CD4-positive, alpha-beta T cell treated with Interleukin-4 for 1 hour (primary cell): ENCODE results near the gene ST7.
A peak's percentile ranks its signal among the peaks of the same experiment; 100 is the strongest.

Source experiments
- DNase-seq, 2 donors: peaks; one replicate each; pipeline ENCODE4 v3.0.0-alpha.2; 2020 to 2022

Gene ST7

GRCh38 chr7:116979430-116979829 lies 26.1 kb downstream of the ST7 start:
- DNase-seq = no peak

GRCh38 chr7:116980354-116980753 lies 27.1 kb downstream of the ST7 start:
- no peak for DNase-seq

- DNase-seq = no peak
Measured at GRCh38 chr7:116981939-116982338, 28.6 kb downstream of the ST7 start.

GRCh38 chr7:116984511-116984910 lies 31.2 kb downstream of the ST7 start:
- no peak for DNase-seq

- peak in 1 of 2 donors; percentile 58 for DNase-seq
Measured at GRCh38 chr7:116984917-116985316, 31.6 kb downstream of the ST7 start.

- DNase-seq = no peak
Measured at GRCh38 chr7:116985575-116985974, 32.3 kb downstream of the ST7 start.

GRCh38 chr7:116986611-116987565 lies 33.6 kb downstream of the ST7 start:
- no peak for DNase-seq

- peak in 1 of 2 donors; percentile 30 for DNase-seq
Measured at GRCh38 chr7:116988363-116988989, 35.2 kb downstream of the ST7 start.

- no peak for DNase-seq
Measured at GRCh38 chr7:116990056-116990455, 36.8 kb downstream of the ST7 start.

- no peak for DNase-seq
Measured at GRCh38 chr7:116991233-116991632, 37.9 kb downstream of the ST7 start.

GRCh38 chr7:116994611-116995010 lies 41.3 kb downstream of the ST7 start:
- DNase-seq = no peak

GRCh38 chr7:116997972-116998371 lies 44.7 kb downstream of the ST7 start:
- DNase-seq = no peak

- no peak for DNase-seq
Measured at GRCh38 chr7:116998567-116999175, 45.4 kb downstream of the ST7 start.

GRCh38 chr7:116999311-116999710 lies 46.0 kb downstream of the ST7 start:
- DNase-seq = no peak

GRCh38 chr7:117001283-117001682 lies 48.0 kb downstream of the ST7 start:
- DNase-seq = no peak

GRCh38 chr7:117004899-117005298 lies 51.6 kb downstream of the ST7 start:
- no peak for DNase-seq

- no peak for DNase-seq
Measured at GRCh38 chr7:117005449-117005848, 52.1 kb downstream of the ST7 start.

GRCh38 chr7:117006907-117007684 lies 53.8 kb downstream of the ST7 start:
- DNase-seq = no peak

- DNase-seq = no peak
Measured at GRCh38 chr7:117008118-117008885, 55.0 kb downstream of the ST7 start.

GRCh38 chr7:117008886-117009531 lies 55.7 kb downstream of the ST7 start:
- DNase-seq = peak in 1 of 2 donors; percentile 51

GRCh38 chr7:117009705-117010361 lies 56.5 kb downstream of the ST7 start:
- DNase-seq = no peak
